T-cell (primary cell): ENCODE measurements around the gene PRR14L. TPM values are rescaled to one million over a fixed set of nuclear protein-coding genes. Genes with fewer than 3 reads are reported as not detected.

Experiments used
- ATAC-seq, 4 experiments: fragments of 200-7000 bp in 3 of 4; fragments of 150-1000 bp in 1 of 4; cut with Tn5 transposase; replicated peaks in 1 of 4; 1 replicate in 3 of 4; 2 replicates in 1 of 4; pipeline ENCODE4 v1.10.0; 2021; ENCODE audit warnings: moderate library complexity in 3 of 4, mild to moderate bottlenecking in 2 of 4, moderate number of reproducible peaks in 1 of 4
- CTCF ChIA-PET, 2 donors: fragments of 300-600 bp; sonication (Branson Sonifier 250); formaldehyde crosslinking; loops; one replicate each; lab custom pipeline; 2022; ENCODE audit warnings: antibody characterized with exemption in 2 of 2; lab: Charles Lee
- POLR2A ChIA-PET, 2 donors: fragments of 300-600 bp; sonication (Branson Sonifier 250); formaldehyde crosslinking; loops; one replicate each; lab custom pipeline; 2022; ENCODE audit warnings: antibody characterized with exemption in 2 of 2; lab: Charles Lee
- DNase-seq, 35 experiments: peaks; one replicate each; pipeline versions ENCODE4 v3.0.0 to v3.0.0-alpha.2; 2013 to 2023
- H3K27ac ChIP-seq: one replicate; pipeline ENCODE4 v1.5.1; 2013; ENCODE audit warnings: low read length
- H3K27me3 ChIP-seq, 2 experiments: replicated peaks in 1 of 2; 1 replicate in 1 of 2; 2 replicates in 1 of 2; pipeline versions ENCODE4 v1.6.1 to v1.7.0; 2013; ENCODE audit warnings: low read length in 1 of 2, mixed read lengths in 1 of 2; ENCODE audit not compliant: control insufficient read depth in 2 of 2, insufficient read depth in 2 of 2; ENCODE audit errors: extremely low read depth in 1 of 2
- H3K36me3 ChIP-seq, 2 donors: 1 replicate in 1 of 2; 2 replicates in 1 of 2; pipeline versions ENCODE4 v1.6.1 to v1.7.0; 2013; ENCODE audit warnings: low read length in 1 of 2; ENCODE audit not compliant: control insufficient read depth in 2 of 2, insufficient read depth in 1 of 2; ENCODE audit errors: extremely low read depth in 1 of 2
- H3K4me1 ChIP-seq, 2 experiments: 1 replicate in 1 of 2; 2 replicates in 1 of 2; pipeline versions ENCODE4 v1.6.1 to v1.7.0; 2013; ENCODE audit warnings: low read length in 2 of 2, mixed read lengths in 1 of 2; ENCODE audit not compliant: insufficient read depth in 2 of 2, control insufficient read depth in 1 of 2; ENCODE audit errors: extremely low read depth in 1 of 2
- H3K4me3 ChIP-seq, 2 donors: 1 replicate in 1 of 2; 2 replicates in 1 of 2; pipeline versions ENCODE4 v1.5.1 to v1.7.0; 2013; ENCODE audit warnings: mild to moderate bottlenecking in 2 of 2, low read length in 1 of 2, moderate library complexity in 1 of 2; ENCODE audit not compliant: control insufficient read depth in 1 of 2; ENCODE audit errors: extremely low read depth in 1 of 2
- H3K9me3 ChIP-seq: 2 replicates; pipeline ENCODE4 v1.7.0; 2013
- H3K27ac Mint-ChIP-seq, 2 donors: one replicate each; pipeline ENCODE4 v1.8.0; 2020 to 2021; ENCODE audit warnings: mild to moderate bottlenecking in 2 of 2, mixed read lengths in 2 of 2
- H3K27me3 Mint-ChIP-seq, 2 donors: one replicate each; pipeline ENCODE4 v1.8.0; 2021 to 2022; ENCODE audit warnings: mixed read lengths in 2 of 2
- H3K36me3 Mint-ChIP-seq: one replicate; pipeline ENCODE4 v1.8.0; 2021; ENCODE audit warnings: mixed read lengths
- H3K4me1 Mint-ChIP-seq, 3 donors: one replicate each; pipeline ENCODE4 v1.8.0; 2020 to 2022; ENCODE audit warnings: mixed read lengths in 3 of 3, mild to moderate bottlenecking in 1 of 3
- H3K4me3 Mint-ChIP-seq, 3 donors: one replicate each; pipeline ENCODE4 v1.8.0; 2020 to 2022; ENCODE audit warnings: mild to moderate bottlenecking in 3 of 3, mixed read lengths in 3 of 3, moderate library complexity in 3 of 3
- H3K9me3 Mint-ChIP-seq, 3 donors: one replicate each; pipeline ENCODE4 v1.8.0; 2020 to 2022; ENCODE audit warnings: mixed read lengths in 3 of 3
- WGBS: methylation state at CpG from one replicate; pipeline ENCODE4 v1.1.5; 2013; ENCODE audit warnings: missing lambda C conversion rate; ENCODE audit not compliant: insufficient coverage; 5-methylcytosine and 5-hydroxymethylcytosine counted together
- total RNA-seq, 35 experiments: library from RNA in 6 of 35; stranded (reverse) in 6 of 35; fragments of 120-200 nt in 1 of 35; gene quantifications; one replicate each; pipeline versions ENCODE4 v1.2.1 to v1.2.4 and lab custom pipeline; 2013 to 2026

Gene PRR14L
- total RNA-seq, 5 donors from 2014 or later (not counting 1 experiment from before 2014, with no cell fraction given): 48.0 to 63.0 (median 55.6) TPM

DNA sequence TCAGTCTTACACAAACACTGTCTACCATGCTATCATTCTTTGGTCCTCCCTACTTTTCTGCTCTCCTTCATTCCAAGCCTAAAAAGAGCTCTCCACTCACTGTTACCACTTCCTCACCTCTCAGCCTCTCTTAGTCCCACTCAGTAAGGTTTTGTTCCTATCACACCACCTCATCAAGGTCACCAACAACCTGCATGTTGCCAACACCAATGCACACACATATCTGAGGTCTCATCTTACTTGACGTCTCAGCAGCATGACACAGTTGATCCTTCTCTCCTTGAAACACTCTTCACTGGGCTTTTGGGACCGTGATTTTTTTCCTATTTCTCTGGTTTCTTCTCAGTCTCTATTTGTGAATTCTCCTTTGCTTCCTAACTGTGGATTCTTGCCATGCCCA, 96.0 kb downstream of the PRR14L start:
- Histone ChIP-seq H3K4me3 (no peak overlapping the region), H3K4me1 (peaks cover 0 to 6% of the 10 kb centered on the region in 2 experiments), H3K36me3 (peaks cover 4 to 15% of the 10 kb centered on the region in 2 donors), H3K27ac (no peak overlapping the region), H3K27me3 (no peaks in the 10 kb centered on the region), H3K9me3 (no peaks in the 10 kb centered on the region)
- DNase-seq (no peak), ATAC-seq (no peak)
- POLR2A ChIA-PET: no interaction called here
- Mint-ChIP-seq H3K9me3 (no peaks in the 10 kb centered on the region), H3K4me1 (peaks cover 27 to 39% (median 36%) of the 10 kb centered on the region in 3 donors), H3K27ac (peak overlapping the region in 1 of 2 donors; percentile 13), H3K4me3 (no peak overlapping the region), H3K36me3 (peaks cover 15% of the 10 kb centered on the region), H3K27me3 (no peaks in the 10 kb centered on the region)
- CTCF ChIA-PET: no interaction called here
- 89% methylated on average over 2 of the region's 2 CpGs for WGBS

DNA sequence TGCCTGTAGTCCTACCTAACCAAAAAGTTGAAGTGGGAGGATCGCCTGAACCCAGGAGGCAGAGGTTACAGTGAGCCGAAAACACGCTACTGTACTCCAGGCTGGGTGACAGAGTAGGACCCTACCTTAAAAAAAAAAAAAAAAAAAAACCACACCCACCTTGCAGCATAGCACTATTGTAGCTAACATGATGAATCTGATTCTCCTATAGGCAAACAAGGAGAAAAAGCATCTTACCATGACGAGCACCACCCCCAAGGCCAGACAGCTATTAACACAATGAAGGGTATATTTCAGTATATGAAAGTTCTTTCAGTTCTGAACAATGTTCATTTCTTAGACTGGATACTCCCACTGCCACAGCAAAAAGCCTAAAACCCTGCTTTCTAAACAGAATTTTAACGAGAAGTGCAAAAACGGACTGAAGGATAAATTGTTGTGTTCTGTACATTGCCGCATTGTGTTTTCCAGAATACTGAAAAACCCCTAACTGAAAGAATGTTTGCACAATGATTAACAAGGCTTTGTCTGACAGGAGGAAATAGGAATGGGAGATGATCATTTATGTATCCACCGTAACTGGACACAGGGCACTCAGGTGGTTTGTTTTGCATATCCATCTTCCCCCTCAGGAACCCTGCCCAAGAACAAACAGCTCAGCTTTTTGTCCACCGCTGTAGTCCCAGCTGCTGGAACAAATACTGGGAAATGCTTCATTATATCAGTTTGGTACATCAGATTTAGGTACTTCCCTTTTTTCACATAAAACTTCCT, 96.8 kb downstream of the PRR14L start:
- no peak overlapping the region for H3K4me3 Mint-ChIP-seq
- peaks cover 17% of the 10 kb centered on the region for H3K36me3 Mint-ChIP-seq
- H3K4me1 ChIP-seq: peaks cover 0 to 6% of the 10 kb centered on the region in 2 experiments
- no peak overlapping the region for H3K4me3 ChIP-seq
- WGBS: no CpG with 5 or more reads among the region's 9 CpGs
- no peak overlapping the region for H3K27ac ChIP-seq
- ChIA-PET CTCF (interaction anchor here in 1 of 2 donors (0.7 kb wide), 1 partner anchor 325 kb away, joined by 5 read pairs; no protein-coding TSS in a partner anchor), POLR2A (no interaction called here)
- DNase-seq: no peak
- H3K27me3 Mint-ChIP-seq: no peaks in the 10 kb centered on the region
- no peaks in the 10 kb centered on the region for H3K9me3 Mint-ChIP-seq
- no peaks in the 10 kb centered on the region for H3K27me3 ChIP-seq
- H3K9me3 ChIP-seq: no peaks in the 10 kb centered on the region
- no peak overlapping the region for H3K27ac Mint-ChIP-seq
- H3K4me1 Mint-ChIP-seq: peaks cover 24 to 37% (median 33%) of the 10 kb centered on the region in 3 donors
- peaks cover 4 to 20% of the 10 kb centered on the region in 2 donors for H3K36me3 ChIP-seq
- ATAC-seq: no peak

- H3K9me3 Mint-ChIP-seq: no peaks in the 10 kb centered on the region
- DNase-seq (no peak), ATAC-seq (no peak)
- no peak overlapping the region for H3K4me3 Mint-ChIP-seq
- CTCF ChIA-PET: no interaction called here
- Histone ChIP-seq H3K9me3 (no peaks in the 10 kb centered on the region), H3K4me3 (no peak overlapping the region), H3K36me3 (peaks cover 4 to 30% of the 10 kb centered on the region in 2 donors), H3K4me1 (peaks cover 0 to 6% of the 10 kb centered on the region in 2 experiments), H3K27ac (no peak overlapping the region), H3K27me3 (no peaks in the 10 kb centered on the region)
- no peaks in the 10 kb centered on the region for H3K27me3 Mint-ChIP-seq
- POLR2A ChIA-PET: no interaction called here
- WGBS: 89% methylated on average over 3 of the region's 9 CpGs
- peaks cover 20% of the 10 kb centered on the region for H3K36me3 Mint-ChIP-seq
- no peak overlapping the region for H3K27ac Mint-ChIP-seq
- peaks cover 20 to 33% (median 32%) of the 10 kb centered on the region in 3 donors for H3K4me1 Mint-ChIP-seq
These were observed 97.8 kb downstream of the PRR14L start for GRCh38 chr22:31652088-31652487.

DNA sequence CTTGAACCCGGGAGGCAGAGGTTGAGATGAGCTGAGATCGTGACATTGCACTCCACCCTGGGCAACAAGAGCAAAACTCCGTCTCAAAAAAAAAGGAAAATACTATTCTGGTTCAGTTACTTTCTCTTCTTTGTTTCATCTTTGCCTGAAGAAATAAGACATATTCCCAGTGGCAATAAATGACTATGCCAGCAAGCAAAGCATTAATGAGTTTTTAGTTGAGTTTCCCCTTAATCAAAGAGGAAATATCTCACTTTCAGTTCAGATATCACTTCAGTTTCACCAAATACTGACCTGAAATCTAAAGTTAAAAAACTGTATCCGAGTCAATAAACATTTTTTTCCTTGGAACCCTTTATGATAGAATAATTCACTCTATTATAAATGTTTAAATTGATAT, 98.3 kb downstream of the PRR14L start:
- H3K9me3 ChIP-seq: no peaks in the 10 kb centered on the region
- peaks cover 0 to 6% of the 10 kb centered on the region in 2 experiments for H3K4me1 ChIP-seq
- no peak overlapping the region for H3K27ac Mint-ChIP-seq
- peaks cover 4 to 34% of the 10 kb centered on the region in 2 donors for H3K36me3 ChIP-seq
- no peaks in the 10 kb centered on the region for H3K27me3 Mint-ChIP-seq
- no peak overlapping the region for H3K4me3 ChIP-seq
- H3K36me3 Mint-ChIP-seq: peaks cover 22% of the 10 kb centered on the region
- ChIA-PET POLR2A (no interaction called here), CTCF (no interaction called here)
- H3K4me3 Mint-ChIP-seq: no peak overlapping the region
- no peak overlapping the region for H3K27ac ChIP-seq
- H3K4me1 Mint-ChIP-seq: peaks cover 17 to 35% (median 34%) of the 10 kb centered on the region in 3 donors
- WGBS: no CpG with 5 or more reads among the region's 4 CpGs
- DNase-seq (no peak), ATAC-seq (no peak)
- no peaks in the 10 kb centered on the region for H3K9me3 Mint-ChIP-seq
- H3K27me3 ChIP-seq: no peaks in the 10 kb centered on the region

DNA sequence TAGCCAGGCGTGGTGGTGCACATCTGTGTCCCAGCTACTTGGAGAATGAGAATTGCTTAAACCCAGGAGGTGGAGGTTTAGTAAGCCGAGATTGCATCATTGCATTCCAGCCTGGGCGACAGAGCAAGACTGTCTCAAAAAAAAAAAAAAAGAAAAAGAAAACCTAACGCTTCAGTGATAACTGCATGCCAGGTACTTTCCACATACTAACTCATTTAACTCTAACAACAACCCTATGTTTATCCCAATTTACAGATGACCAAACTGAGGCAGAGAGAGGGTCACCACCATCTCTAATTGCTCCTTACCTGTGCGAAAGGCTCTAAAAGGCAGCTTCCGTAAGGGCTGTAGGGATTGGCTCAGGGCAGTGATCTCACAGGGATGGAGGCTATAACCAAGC, 99.5 kb downstream of the PRR14L start:
- Histone ChIP-seq H3K27me3 (no peaks in the 10 kb centered on the region), H3K4me3 (no peak overlapping the region), H3K36me3 (peaks cover 4 to 40% of the 10 kb centered on the region in 2 donors), H3K4me1 (peaks cover 0 to 6% of the 10 kb centered on the region in 2 experiments), H3K27ac (no peak overlapping the region), H3K9me3 (no peaks in the 10 kb centered on the region)
- H3K27ac Mint-ChIP-seq: no peak overlapping the region
- DNase-seq: no peak
- POLR2A ChIA-PET: no interaction called here
- H3K4me1 Mint-ChIP-seq: peaks cover 13 to 40% (median 39%) of the 10 kb centered on the region in 3 donors
- no peak for ATAC-seq
- H3K27me3 Mint-ChIP-seq: no peaks in the 10 kb centered on the region
- peaks cover 27% of the 10 kb centered on the region for H3K36me3 Mint-ChIP-seq
- 100% methylated on average over 2 of the region's 6 CpGs for WGBS
- no peak overlapping the region for H3K4me3 Mint-ChIP-seq
- CTCF ChIA-PET: no interaction called here
- H3K9me3 Mint-ChIP-seq: no peaks in the 10 kb centered on the region

GRCh38 chr22:31647523-31648320, 102.2 kb downstream of the PRR14L start:
- peaks cover 37% of the 10 kb centered on the region for H3K36me3 Mint-ChIP-seq

More at GRCh38 chr22:31647523-31648320, 102.2 kb downstream of the PRR14L start:
- ATAC-seq (no peak), DNase-seq (no peak)
- Histone ChIP-seq H3K4me3 (no peak overlapping the region), H3K27ac (no peak overlapping the region), H3K4me1 (peaks cover 0 to 4% of the 10 kb centered on the region in 2 experiments), H3K9me3 (no peaks in the 10 kb centered on the region), H3K27me3 (no peaks in the 10 kb centered on the region), H3K36me3 (peaks cover 0 to 47% of the 10 kb centered on the region in 2 donors)
- CTCF ChIA-PET: no interaction called here
- H3K4me1 Mint-ChIP-seq: peaks cover 0 to 27% (median 27%) of the 10 kb centered on the region in 3 donors
- H3K4me3 Mint-ChIP-seq: no peak overlapping the region
- H3K9me3 Mint-ChIP-seq: no peaks in the 10 kb centered on the region
- POLR2A ChIA-PET: no interaction called here
- H3K27ac Mint-ChIP-seq: no peak overlapping the region
- WGBS: 88% methylated on average over 8 of the region's 11 CpGs
- no peaks in the 10 kb centered on the region for H3K27me3 Mint-ChIP-seq
